HepG2 (cell line): ENCODE results near the gene AHSG. TPM values are rescaled to one million over a fixed set of nuclear protein-coding genes. Genes with fewer than 3 reads are reported as not detected.
A peak's percentile ranks its signal among the peaks of the same experiment; 100 is the strongest.

Source experiments
- FOSL2 ChIP-seq: sonication (generic); formaldehyde crosslinking; IDR thresholded peaks from 2 replicates; pipeline ENCODE4 v1.4.0; 2020; ENCODE audit warnings: missing genetic modification reagents
- HOXA9 ChIP-seq: sonication (generic); formaldehyde crosslinking; IDR thresholded peaks from 2 replicates; pipeline ENCODE4 v1.8.1; 2022; ENCODE audit warnings: missing genetic modification reagents, mild to moderate bottlenecking, moderate library complexity, borderline replicate concordance
- KDM4B ChIP-seq: sonication (generic); formaldehyde crosslinking; IDR thresholded peaks from 2 replicates; pipeline ENCODE4 v1.4.0; 2020; ENCODE audit warnings: missing genetic modification reagents
- MATR3 ChIP-seq: sonication (generic); formaldehyde crosslinking; IDR thresholded peaks from 2 replicates; pipeline ENCODE4 v1.4.0; 2020; ENCODE audit warnings: missing genetic modification reagents
- NCOA1 ChIP-seq: sonication (generic); formaldehyde crosslinking; IDR thresholded peaks from 2 replicates; pipeline ENCODE4 v1.9.0; 2021; ENCODE audit warnings: missing genetic modification reagents
- PITX1 ChIP-seq: sonication (generic); formaldehyde crosslinking; IDR thresholded peaks from 2 replicates; pipeline ENCODE4 v1.5.1; 2020; ENCODE audit warnings: mild to moderate bottlenecking, missing genetic modification reagents
- POLR2A ChIP-seq, 2 experiments: IDR thresholded peaks; 2 replicates each; pipeline ENCODE4 v1.6.1; 2011; ENCODE audit warnings: low read depth in 2 of 2, low read length in 2 of 2, mild to moderate bottlenecking in 1 of 2, moderate library complexity in 1 of 2; ENCODE audit not compliant: insufficient read depth in 1 of 2
- TARDBP ChIP-seq: sonication (generic); formaldehyde crosslinking; IDR thresholded peaks from 2 replicates; pipeline ENCODE4 v1.8.0; 2022; ENCODE audit warnings: mild to moderate bottlenecking, missing genetic modification reagents
- ZBTB3 ChIP-seq: sonication (generic); formaldehyde crosslinking; IDR thresholded peaks from 2 replicates; pipeline ENCODE4 v1.4.0; 2020; ENCODE audit warnings: low read depth, mild to moderate bottlenecking, moderate library complexity, missing genetic modification reagents, borderline replicate concordance
- ZNF10 ChIP-seq: sonication (generic); formaldehyde crosslinking; IDR thresholded peaks from 2 replicates; pipeline ENCODE4 v1.4.0; 2020; ENCODE audit warnings: mild to moderate bottlenecking, low read depth, missing genetic modification reagents, borderline replicate concordance
- ZNF431 ChIP-seq: sonication (generic); formaldehyde crosslinking; IDR thresholded peaks from 2 replicates; pipeline ENCODE4 v1.9.0; 2022; ENCODE audit warnings: missing genetic modification reagents, low read depth, mild to moderate bottlenecking, borderline replicate concordance
- ZNF577 ChIP-seq: sonication (generic); formaldehyde crosslinking; IDR thresholded peaks from 2 replicates; pipeline ENCODE4 v1.4.0; 2020; ENCODE audit warnings: mild to moderate bottlenecking, low read depth, missing genetic modification reagents, borderline replicate concordance
- ZNF589 ChIP-seq: sonication (generic); formaldehyde crosslinking; conservative IDR thresholded peaks from 2 replicates; pipeline ENCODE4 v1.8.0; 2022; ENCODE audit warnings: mild to moderate bottlenecking, moderate library complexity, missing genetic modification reagents
- ZNF614 ChIP-seq: IDR thresholded peaks from 2 replicates; pipeline ENCODE4 v1.6.1; 2018; ENCODE audit warnings: missing biosample characterization, missing genetic modification reagents, inconsistent platforms, borderline replicate concordance
- polyA plus RNA-seq, 8 experiments: library from polyadenylated mRNA; depleted of rRNA in 3 of 8; stranded (reverse) in 7 of 8; unstranded in 1 of 8; fragments of >200 nt; fragmentation: Illumina TruSeq in 4 of 8; extraction: Trizol in 4 of 8; gene quantifications; 2 replicates each; pipeline versions ENCODE4 v1.2.1 to v1.2.3, GENCODE V29; 2011 to 2016; ENCODE audit warnings: low read depth in 4 of 8, missing spikeins in 1 of 8, mixed read lengths in 1 of 8; ENCODE audit not compliant: insufficient read depth in 1 of 8
- total RNA-seq, 5 experiments: library from RNA; depleted of rRNA; stranded (reverse); fragments of >200 nt; fragmentation: Illumina TruSeq; extraction: Trizol; gene quantifications; 2 replicates each; pipeline ENCODE4 v1.2.3, GENCODE V29; 2016; ENCODE audit warnings: low read depth in 1 of 5
- TF ChIP-seq, protein P1 (sequence below): sonication (generic); formaldehyde crosslinking; IDR thresholded peaks from 2 replicates; pipeline ENCODE4 v1.9.0; 2022; ENCODE audit warnings: low read depth, missing genetic modification reagents
- TF ChIP-seq, protein P2 (sequence below): IDR thresholded peaks from 2 replicates; pipeline ENCODE4 v1.6.1; 2016
- TF ChIP-seq, protein P3 (sequence below): sonication (generic); formaldehyde crosslinking; IDR thresholded peaks from 2 replicates; pipeline ENCODE4 v1.9.0; 2021; ENCODE audit warnings: missing genetic modification reagents, borderline replicate concordance
- TF ChIP-seq, protein P4 (sequence below): sonication (generic); formaldehyde crosslinking; IDR thresholded peaks from 2 replicates; pipeline ENCODE4 v1.8.1; 2022; ENCODE audit warnings: low read depth, mild to moderate bottlenecking, missing genetic modification reagents

The AHSG gene
- total and polyA plus RNA-seq, 2 of the 13 experiments (the other 11 are each of a cell fraction or from before 2014, with no cell fraction given) = 2,043 to 19,152 TPM

DNA sequence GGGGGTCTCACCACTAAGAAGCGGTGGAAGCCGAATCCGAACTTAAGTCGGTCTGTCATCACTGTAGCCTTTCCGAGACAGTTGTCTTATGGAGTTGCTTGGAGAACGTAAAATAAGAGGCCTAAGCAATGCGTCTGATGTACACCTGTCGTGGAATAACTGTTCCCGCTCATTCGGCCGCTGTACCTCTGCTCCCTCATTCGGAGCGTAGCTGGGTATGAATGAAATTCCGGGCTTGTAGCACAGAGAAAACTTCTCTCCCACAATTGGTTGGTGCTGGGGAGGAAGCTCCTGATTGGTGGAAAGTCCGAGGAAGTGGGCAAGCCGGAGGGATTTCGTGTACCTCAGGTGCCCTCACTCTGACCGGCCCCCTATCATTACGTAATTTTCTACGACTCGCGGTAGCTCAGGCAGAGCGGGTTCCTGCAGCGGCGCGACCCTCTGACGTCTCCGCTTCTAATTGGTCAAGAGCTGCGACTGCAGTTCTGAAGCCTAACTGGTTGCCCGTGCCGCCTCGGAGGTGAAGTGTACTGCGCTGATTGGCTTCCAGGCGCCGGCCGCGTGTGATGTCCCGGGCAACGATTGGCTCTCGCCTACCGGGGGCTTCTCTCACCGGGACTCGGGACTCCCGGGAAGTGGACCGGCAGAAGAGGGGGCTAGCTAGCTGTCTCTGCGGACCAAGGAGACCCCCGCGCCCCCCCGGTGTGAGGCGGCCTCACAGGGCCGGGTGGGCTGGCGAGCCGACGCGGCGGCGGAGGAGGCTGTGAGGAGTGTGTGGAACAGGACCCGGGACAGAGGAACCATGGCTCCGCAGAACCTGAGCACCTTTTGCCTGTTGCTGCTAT, 42.5 kb upstream of the AHSG start, which contains the start of gene DNAJB11 (continued):
- TF ChIP-seq FOSL2 (CRISPR knock-in tag) = peak; percentile 54
- TF ChIP-seq ZNF577 (CRISPR knock-in tag) = no peak
- TF ChIP-seq, protein P1, sequence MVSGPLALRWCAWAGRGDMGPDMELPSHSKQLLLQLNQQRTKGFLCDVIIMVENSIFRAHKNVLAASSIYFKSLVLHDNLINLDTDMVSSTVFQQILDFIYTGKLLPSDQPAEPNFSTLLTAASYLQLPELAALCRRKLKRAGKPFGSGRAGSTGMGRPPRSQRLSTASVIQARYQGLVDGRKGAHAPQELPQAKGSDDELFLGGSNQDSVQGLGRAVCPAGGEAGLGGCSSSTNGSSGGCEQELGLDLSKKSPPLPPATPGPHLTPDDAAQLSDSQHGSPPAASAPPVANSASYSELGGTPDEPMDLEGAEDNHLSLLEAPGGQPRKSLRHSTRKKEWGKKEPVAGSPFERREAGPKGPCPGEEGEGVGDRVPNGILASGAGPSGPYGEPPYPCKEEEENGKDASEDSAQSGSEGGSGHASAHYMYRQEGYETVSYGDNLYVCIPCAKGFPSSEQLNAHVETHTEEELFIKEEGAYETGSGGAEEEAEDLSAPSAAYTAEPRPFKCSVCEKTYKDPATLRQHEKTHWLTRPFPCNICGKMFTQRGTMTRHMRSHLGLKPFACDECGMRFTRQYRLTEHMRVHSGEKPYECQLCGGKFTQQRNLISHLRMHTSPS = no peak
- no peak for TF ChIP-seq TARDBP
- TF ChIP-seq ZNF614 = 0 out of 2 replicates have a peak, but pooled peaks have one; percentile 40
- TF ChIP-seq NCOA1 (CRISPR knock-in tag) = peak; percentile 57; the same call in 1 of the 2 replicates
- TF ChIP-seq KDM4B (CRISPR knock-in tag) = 0 out of 2 replicates have a peak, but pooled peaks have one; percentile 6
- peak; percentile 39; the same call in 1 of the 2 replicates for TF ChIP-seq PITX1 (CRISPR knock-in tag)
- no peak for TF ChIP-seq HOXA9
- no peak for TF ChIP-seq ZNF10 (CRISPR knock-in tag)
- TF ChIP-seq POLR2A (IDR thresholded peaks at IDR 0.05; ENCODE audit: insufficient read depth in 1 of 2, low read depth in 2 of 2, low read length in 2 of 2) = peak; percentile 87 to 98
- no peak; the same call in 1 of the 2 replicates for TF ChIP-seq ZNF589 (CRISPR knock-in tag)
- TF ChIP-seq ZBTB3 (CRISPR knock-in tag) = no peak
- TF ChIP-seq ZNF431 (CRISPR knock-in tag) = no peak
- TF ChIP-seq MATR3 = no peak
- TF ChIP-seq, protein P2, sequence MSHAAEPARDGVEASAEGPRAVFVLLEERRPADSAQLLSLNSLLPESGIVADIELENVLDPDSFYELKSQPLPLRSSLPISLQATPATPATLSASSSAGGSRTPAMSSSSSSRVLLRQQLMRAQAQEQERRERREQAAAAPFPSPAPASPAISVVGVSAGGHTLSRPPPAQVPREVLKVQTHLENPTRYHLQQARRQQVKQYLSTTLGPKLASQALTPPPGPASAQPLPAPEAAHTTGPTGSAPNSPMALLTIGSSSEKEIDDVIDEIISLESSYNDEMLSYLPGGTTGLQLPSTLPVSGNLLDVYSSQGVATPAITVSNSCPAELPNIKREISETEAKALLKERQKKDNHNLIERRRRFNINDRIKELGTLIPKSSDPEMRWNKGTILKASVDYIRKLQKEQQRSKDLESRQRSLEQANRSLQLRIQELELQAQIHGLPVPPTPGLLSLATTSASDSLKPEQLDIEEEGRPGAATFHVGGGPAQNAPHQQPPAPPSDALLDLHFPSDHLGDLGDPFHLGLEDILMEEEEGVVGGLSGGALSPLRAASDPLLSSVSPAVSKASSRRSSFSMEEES (CRISPR knock-in tag) = 0 out of 2 replicates have a peak, but pooled peaks have one; percentile 38
- TF ChIP-seq, protein P3, sequence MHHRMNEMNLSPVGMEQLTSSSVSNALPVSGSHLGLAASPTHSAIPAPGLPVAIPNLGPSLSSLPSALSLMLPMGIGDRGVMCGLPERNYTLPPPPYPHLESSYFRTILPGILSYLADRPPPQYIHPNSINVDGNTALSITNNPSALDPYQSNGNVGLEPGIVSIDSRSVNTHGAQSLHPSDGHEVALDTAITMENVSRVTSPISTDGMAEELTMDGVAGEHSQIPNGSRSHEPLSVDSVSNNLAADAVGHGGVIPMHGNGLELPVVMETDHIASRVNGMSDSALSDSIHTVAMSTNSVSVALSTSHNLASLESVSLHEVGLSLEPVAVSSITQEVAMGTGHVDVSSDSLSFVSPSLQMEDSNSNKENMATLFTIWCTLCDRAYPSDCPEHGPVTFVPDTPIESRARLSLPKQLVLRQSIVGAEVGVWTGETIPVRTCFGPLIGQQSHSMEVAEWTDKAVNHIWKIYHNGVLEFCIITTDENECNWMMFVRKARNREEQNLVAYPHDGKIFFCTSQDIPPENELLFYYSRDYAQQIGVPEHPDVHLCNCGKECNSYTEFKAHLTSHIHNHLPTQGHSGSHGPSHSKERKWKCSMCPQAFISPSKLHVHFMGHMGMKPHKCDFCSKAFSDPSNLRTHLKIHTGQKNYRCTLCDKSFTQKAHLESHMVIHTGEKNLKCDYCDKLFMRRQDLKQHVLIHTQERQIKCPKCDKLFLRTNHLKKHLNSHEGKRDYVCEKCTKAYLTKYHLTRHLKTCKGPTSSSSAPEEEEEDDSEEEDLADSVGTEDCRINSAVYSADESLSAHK (CRISPR knock-in tag) = no peak
- TF ChIP-seq, protein P4, sequence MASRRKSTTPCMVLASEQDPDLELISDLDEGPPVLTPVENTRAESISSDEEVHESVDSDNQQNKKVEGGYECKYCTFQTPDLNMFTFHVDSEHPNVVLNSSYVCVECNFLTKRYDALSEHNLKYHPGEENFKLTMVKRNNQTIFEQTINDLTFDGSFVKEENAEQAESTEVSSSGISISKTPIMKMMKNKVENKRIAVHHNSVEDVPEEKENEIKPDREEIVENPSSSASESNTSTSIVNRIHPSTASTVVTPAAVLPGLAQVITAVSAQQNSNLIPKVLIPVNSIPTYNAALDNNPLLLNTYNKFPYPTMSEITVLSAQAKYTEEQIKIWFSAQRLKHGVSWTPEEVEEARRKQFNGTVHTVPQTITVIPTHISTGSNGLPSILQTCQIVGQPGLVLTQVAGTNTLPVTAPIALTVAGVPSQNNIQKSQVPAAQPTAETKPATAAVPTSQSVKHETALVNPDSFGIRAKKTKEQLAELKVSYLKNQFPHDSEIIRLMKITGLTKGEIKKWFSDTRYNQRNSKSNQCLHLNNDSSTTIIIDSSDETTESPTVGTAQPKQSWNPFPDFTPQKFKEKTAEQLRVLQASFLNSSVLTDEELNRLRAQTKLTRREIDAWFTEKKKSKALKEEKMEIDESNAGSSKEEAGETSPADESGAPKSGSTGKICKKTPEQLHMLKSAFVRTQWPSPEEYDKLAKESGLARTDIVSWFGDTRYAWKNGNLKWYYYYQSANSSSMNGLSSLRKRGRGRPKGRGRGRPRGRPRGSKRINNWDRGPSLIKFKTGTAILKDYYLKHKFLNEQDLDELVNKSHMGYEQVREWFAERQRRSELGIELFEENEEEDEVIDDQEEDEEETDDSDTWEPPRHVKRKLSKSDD (CRISPR knock-in tag) = peak; percentile 95
